T-helper 1 cell treated with Interleukin-12 subunit alpha and Interleukin-12 subunit beta and Interleukin-4 antibody, amounts not matched to agents 30 ng/mL and 1 ng/mL, for 36 hours (primary cell): ENCODE results near the gene ZNF592. TPM values are rescaled to one million over a fixed set of nuclear protein-coding genes. Genes with fewer than 3 reads are reported as not detected.

Experiments
- intact Hi-C: fragments of 100-400 bp; cut with micrococcal nuclease; formaldehyde crosslinking; loops from one replicate; pipeline ENCODE4 v1.15.1; 2024
- total RNA-seq: library from RNA; stranded (reverse); gene quantifications from 2 replicates; pipeline ENCODE4 v1.2.3, GENCODE V29; 2022

The ZNF592 gene, protein sequence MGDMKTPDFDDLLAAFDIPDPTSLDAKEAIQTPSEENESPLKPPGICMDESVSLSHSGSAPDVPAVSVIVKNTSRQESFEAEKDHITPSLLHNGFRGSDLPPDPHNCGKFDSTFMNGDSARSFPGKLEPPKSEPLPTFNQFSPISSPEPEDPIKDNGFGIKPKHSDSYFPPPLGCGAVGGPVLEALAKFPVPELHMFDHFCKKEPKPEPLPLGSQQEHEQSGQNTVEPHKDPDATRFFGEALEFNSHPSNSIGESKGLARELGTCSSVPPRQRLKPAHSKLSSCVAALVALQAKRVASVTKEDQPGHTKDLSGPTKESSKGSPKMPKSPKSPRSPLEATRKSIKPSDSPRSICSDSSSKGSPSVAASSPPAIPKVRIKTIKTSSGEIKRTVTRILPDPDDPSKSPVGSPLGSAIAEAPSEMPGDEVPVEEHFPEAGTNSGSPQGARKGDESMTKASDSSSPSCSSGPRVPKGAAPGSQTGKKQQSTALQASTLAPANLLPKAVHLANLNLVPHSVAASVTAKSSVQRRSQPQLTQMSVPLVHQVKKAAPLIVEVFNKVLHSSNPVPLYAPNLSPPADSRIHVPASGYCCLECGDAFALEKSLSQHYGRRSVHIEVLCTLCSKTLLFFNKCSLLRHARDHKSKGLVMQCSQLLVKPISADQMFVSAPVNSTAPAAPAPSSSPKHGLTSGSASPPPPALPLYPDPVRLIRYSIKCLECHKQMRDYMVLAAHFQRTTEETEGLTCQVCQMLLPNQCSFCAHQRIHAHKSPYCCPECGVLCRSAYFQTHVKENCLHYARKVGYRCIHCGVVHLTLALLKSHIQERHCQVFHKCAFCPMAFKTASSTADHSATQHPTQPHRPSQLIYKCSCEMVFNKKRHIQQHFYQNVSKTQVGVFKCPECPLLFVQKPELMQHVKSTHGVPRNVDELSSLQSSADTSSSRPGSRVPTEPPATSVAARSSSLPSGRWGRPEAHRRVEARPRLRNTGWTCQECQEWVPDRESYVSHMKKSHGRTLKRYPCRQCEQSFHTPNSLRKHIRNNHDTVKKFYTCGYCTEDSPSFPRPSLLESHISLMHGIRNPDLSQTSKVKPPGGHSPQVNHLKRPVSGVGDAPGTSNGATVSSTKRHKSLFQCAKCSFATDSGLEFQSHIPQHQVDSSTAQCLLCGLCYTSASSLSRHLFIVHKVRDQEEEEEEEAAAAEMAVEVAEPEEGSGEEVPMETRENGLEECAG (N-terminal part only)
- total RNA-seq, result 40.1 and 42.6 TPM in 2 replicates

DNA sequence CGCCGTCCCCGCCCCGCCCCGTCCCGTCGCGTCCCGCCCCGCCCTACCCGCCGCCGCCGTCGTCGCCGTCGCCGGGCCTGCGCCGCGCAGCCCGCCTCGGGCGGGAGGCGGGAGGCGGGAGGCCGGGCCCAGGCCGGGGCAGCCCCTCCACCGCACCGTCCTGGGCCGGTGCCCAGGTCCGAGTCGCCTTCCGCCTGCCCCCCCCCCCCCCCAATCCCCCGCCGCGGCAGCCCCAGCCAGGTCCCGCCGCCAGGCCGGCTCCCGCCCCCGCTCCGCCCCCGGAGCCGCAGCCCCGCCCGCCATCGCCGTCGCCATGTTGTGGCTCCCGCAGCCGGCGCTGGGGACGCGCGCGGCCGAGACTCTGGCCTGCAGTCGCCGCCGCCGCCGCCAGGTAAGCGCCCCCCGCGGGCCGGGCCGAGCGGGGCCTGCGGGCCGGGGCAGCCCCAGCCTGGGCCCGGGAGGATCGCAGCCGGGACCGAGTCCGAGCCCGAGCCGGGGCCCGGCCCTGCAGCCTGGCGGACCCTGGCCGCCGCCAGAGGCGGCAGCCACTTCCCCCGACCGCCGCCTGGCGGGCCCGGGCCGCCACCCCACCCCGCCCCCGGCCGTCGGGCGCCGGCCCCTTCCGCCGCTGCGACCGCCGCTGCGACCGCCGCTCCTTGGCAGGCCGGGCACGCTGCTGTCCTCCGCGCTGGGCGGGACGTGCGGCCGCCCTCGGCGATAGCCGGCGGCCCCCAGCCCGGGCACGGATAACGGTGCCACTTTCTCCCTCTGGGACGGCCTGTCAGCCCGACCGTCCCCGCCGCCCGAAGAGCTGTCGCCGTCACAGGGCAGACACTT lies at the start of gene ZNF592:
Gene ZNF592, plus strand, starts transcription at position 319 of the 837 bp plus-strand sequence. CDS start 34,084 bp downstream, outside the sequence.
- intact Hi-C loops, result loop anchor here (1.0 to 2.0 kb wide), 6 partner anchors 14 to 232 kb away; partner anchors contain the start of genes PDE8A, SEC11A and WDR73

DNA sequence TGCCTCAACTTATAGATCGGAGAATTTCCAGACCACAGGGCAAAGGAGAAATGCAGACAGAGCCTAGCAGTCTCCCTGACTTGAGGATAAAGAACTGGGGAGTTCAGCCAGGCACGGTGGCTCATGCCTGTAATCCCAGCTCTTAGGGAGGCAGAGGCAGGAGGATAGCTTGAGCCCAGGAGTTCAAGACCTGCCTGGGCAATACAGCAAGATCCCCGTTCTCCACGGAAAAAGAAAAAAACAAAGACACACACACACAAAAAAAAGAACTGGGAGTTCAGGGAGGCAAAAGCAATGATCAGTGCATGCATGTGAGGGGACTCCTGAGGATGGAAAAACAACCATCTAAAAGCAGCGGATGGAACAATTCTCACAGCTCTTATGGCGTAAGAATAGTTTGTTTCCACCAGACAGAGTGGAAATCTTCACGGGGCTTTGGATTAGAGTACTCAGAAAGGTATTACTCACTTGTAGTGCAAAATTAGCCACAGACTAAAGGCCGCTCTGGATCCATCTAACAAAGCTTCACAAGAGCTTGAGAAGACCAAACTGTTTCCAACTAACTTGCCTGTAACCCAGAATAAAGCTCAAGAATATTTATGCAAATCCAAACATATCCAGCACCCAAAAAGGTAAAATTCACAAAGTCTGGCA lies 48.7 kb upstream of the ZNF592 start:
- intact Hi-C loops, result no loop called here

DNA sequence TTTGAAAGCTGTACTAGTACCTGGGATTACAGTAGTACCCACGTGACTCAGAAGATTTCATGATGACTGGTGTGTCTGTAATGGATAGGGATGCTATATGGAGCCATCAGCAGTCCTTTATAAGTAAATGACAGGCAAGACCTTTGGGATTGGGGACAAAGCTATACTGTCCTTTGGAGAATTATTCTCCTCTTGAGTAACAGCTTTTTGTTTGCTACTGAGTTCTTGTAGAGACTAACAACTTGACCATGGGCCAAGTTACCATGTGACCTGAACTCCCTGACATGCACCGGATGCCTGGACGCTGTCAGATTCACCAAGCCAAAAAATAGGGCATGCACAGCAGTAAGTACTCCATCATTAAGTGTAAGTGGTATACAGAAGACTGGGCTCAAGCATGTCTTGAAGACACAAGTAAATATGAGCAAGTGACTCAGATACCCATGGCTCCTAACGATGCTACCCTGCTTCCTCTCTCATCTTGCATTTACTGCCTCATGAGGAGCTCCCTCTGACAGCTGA lies 45.4 kb upstream of the ZNF592 start:
- intact Hi-C loops, result no loop called here

DNA sequence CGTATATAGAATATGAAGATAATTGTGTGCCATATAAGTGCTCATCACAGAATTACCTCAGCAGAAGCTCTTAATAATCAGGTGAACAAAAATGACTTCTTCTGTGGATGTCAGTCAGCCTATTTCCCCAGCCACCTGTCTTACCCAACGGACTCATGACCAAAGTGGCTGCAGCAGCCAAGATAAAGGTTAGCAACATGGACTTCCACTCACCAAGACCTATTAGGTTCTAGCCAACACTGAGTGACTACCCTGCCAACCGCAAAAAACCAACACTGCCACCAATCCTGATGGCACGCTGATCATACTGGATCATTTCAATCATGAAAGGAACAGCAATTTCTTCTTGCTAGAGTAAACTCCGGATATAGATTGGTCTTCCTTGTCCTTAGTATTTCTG lies 44.6 kb upstream of the ZNF592 start:
- intact Hi-C loops, result no loop called here

DNA sequence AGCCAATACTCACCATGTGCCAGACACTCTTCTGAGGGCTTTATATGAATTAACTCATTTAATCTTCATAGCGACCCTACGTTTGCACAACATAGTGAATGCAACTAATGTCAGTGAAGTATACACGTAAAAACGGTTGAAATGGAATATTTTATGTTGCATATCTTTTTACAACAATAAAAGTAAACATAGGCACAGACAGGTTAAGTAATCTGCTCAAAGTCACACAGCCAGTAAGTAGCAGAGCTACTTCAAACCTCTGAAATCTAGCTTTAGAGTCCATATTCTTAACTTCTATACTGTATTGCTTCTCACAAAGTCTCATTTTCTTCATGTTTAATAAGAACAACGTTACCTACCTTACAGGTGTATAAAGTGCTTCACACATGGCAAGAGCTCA lies 34.0 kb upstream of the ZNF592 start:
- intact Hi-C loops, result no loop called here

DNA sequence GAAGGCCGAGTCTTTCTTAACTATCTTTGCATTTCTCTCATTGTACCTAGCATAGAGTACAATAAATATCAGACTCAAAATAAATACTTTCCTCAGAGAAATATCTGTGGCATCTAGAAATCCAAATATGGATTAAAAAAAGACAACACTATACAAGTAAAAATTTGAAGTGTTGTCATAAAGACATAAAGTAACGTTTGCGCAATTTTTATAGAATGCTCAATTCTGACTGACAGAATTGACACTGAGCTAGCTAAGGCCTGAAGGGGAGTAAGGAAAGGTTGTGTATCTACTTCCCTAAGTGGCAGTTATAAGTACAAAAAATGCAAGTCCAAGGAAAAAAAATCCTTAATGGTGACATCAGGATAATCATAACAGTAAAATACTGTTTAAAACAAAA lies 33.6 kb upstream of the ZNF592 start:
- intact Hi-C loops, result loop anchor here (1.0 to 5.0 kb wide), 2 partner anchors 57 to 143 kb away; partner anchors contain the start of gene NMB

DNA sequence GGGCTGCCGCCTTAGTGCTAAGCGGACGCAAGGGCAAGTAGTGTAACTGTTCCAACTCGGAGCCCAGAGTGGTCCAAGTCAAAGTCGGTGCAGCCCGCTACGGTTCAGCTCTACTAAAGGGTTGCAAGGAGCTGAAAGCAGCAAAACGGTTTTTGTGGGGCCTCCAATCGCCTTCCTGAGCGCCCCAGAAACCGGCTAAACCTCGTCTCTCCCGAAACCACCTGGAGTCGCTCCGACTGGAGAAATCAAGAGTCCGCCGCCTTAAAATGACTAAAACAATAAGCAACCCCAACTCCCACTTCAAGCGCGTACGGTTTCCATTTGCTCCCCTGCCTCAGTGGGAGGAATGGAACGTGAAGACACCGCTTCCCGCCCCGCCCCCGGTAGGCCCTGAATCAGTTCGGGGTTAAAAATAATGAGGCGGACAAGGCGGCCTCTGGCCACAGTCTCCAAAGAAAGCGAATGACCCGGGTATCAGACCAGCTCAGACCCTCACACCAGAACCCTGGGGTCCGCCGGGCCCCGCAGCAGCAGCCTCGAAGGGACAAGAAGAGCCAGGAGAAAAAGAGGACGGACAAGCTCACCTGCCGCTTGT lies 32.9 kb upstream of the ZNF592 start:
- intact Hi-C loops, result loop anchor here (1.0 to 5.0 kb wide), 9 partner anchors 10 to 265 kb away; partner anchors contain the start of genes NMB, WDR73 and ZNF592

DNA sequence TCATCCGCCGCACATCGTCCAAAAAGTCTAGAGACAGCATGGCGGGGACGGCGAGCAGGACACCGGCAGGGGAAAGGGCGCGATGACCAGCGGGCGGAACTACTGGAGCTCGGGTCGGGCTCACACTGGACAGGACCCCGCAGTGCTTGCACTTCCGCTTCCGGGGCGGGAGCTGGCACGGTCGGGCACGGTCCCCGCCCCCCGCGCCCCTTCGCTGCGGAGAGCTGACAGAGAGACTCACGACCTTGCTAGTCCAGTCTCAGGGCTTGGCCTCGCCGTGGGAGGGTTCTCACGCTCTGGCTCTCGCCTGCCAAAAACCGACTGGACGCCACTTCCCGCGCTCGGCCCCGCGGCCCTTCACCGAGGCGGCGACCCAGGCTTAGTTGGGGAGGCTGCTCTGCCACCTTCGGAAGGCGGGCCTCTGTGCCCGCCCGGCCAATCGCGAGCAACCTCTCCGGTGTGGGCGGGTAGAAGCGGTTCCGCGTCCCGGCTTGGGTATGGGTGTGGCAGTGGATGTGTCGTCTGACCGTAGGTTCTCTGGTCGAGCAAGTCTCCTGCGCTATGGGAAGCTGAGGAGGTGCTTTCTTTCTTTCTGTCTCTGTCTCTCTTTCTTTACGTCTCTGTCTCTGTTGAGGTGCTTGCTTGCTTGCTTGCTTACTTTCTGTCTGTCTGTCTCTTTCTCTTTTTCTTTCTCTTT lies 32.2 kb upstream of the ZNF592 start, which contains the start of gene SEC11A:
Gene SEC11A, minus strand, starts transcription at position 104 of the 697 bp plus-strand sequence. Its CDS starts 64 bp downstream, at position 40.
- intact Hi-C loops, result loop anchor here (1.0 to 5.0 kb wide), 8 partner anchors 9 to 264 kb away; partner anchors contain the start of genes WDR73 and ZNF592

DNA sequence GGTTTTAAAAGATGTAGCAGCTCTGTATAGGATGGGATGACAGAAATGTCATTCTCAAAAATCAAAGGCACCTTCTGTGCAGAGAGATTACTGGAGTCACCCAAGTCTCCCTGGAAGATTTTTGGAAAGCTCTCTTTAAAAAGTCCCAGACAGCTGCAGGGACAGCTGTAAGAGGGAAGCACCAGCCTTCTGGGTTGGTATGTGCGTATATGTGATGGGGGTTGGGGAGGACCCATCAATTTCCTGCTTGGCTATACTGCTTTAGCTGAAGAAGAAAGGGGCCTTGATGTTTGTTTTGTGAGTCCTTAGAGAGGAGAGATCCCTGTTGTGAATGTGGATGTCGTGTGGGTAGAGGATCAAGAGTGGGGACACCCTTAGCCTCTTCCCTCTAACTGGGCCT lies 27.0 kb upstream of the ZNF592 start:
- intact Hi-C loops, result no loop called here

DNA sequence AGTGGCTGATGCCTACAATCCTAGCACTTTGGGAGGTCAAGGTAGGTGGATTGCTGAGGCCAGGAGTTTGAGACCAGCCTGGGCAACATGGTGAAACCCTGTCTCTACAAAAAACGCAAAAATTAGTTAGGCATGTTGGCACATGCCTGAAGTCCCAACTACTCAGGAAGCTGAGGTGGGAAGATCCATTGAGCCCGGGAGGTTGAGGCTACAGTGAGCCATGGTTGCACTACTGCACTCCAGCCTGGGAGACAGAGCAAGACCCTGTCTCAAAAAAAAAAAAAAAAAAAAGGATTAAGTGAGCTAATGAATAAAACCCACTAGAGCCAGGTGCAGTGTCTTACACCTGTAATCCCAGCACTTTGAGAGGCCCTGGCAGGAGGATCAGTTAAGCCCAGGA lies 25.8 kb upstream of the ZNF592 start:
- intact Hi-C loops, result no loop called here

DNA sequence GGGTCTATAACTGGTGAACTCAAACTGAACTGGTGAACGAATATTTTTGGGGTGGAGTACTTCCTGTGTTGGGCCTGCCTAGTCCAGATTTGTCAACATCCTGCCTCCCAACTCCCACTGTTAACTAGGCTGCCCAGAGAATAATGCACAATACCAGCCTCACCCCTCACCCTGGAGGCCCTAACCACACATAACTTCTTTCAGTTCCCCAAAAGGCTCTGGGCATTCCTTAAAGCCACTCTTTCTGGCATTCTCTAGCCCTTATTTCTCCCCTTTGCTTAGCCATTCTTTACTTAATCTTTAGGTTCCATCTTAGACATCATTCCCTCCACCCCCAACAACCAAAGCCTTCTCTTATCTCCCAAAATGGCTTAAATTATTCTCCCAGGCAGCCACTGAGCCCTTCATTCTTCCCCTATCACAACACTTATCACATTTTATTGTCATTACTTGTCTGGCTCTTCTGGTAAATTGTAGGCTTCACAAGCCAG lies 23.3 kb upstream of the ZNF592 start:
- intact Hi-C loops, result loop anchor here (1.0 kb wide), 2 partner anchors 9 to 10 kb away; partner anchors contain the start of gene SEC11A

DNA sequence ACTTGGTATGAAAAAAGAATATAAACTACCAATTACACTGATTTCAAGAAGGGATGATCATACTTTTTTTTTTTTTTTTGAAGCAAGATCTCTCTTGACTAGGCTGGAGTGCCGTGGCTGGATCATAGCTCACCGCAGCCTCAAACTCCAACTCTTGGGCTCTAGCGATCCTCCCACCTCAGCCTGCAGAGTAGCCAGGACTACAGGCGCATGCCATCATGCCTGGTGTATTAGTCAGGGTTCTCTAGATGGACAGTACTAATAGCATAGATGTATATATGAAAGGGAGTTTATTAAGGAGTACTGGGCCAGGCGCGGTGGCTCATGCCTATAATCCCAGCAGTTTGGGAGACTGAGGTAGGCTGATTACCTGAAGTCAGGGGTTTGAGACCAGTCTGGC lies 21.0 kb upstream of the ZNF592 start:
- intact Hi-C loops, result no loop called here

DNA sequence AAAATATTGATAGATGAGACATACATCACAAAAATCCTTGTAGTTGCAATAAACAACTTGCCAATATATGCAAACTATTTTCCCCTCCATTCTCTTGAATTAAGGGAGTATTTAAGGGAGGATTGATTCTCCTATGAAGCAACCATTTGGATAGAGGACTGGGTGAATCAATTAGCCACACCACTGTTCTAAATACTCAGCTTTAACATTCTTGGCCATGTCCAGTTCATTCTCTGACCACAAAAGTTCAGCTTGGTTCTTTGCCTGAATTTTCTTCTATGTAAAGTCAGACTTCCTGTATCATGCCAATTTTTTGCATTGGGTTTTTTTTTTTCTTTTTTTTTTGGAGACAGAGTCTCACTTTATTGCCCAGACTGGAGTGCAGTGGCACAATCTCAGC lies 16.6 kb upstream of the ZNF592 start:
- intact Hi-C loops, result no loop called here

DNA sequence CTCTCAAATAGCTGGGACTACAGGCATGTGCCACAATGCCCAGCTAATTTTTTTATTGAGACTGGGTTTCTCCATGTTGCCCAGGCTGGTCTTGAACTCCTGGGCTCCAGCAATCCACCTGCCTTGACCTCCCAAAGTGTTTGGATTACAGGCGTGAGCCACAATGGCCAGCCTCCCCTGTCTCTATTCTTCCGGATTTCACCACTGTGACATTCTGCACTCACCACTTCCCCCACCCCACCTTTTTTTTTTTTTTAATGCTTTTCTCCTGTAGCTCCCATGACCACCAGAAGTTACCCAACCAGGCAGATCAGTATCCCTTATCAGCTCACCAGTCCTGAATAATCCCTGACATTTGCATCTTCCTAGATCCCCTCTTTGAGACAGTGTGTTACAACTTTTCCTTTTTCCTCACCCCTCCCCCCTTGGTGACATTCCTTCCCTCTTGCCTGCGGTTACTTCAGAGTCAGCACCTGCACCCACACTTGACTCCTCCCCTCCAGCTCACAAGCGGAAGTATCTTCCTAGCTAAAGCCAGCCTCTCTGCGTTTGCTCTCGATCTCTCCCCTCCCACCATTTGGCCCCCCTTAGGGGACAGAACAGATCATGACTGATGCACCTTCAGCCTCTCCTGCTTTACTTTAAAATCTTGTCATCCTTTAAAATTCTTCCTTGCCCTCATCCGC lies 13.5 kb upstream of the ZNF592 start:
- intact Hi-C loops, result loop anchor here (1.0 kb wide), 3 partner anchors 10 to 81 kb away; partner anchors contain the start of genes SEC11A and WDR73

DNA sequence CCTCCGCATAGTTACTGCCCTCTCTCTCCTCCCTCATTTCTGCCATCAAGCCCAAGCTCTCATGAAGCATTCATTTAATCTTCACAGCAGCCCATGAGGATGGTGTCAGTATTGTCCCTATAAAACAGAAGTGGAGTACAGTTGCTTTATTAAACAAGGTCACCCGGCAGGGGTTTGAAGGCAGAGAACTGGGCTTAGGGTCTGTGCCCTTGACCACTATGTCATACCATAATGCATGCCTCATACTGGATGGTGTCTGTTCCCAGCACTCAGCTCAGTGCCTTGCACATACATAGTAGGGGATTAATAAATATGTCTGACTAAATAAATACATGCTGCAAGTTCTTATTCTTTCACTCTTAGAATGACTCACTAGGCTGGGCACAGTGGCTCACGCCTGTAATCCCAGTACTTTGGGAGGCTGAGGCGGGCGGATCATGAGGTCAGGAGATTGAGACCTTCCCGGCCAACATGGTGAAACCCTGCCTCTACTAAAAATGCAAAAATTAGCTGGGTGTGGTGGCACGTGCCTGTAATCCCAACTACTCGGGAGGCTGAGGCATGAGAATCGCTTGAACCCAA lies 12.8 kb upstream of the ZNF592 start:
- intact Hi-C loops, result loop anchor here (1.0 kb wide), 5 partner anchors 10 to 135 kb away; partner anchors contain the start of genes SEC11A and WDR73

DNA sequence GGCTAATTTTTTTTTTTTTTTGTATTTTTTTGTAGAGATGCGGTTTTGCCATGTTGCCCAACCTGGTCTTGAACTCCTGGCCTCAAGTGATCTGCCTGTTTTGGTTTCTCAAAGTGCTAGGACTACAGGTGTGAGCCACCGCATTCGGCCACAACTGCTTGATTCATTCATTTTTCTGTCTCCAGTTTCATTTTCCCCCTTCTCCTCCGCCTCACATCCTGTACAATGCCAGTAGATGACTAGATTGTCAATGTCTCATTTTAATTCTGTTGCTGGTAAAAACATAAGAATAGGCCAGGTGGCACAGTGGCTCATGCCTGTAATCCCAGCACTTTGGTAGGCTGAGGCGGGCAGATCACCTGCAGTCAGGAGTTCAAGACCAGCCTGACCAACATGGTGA lies 12.0 kb upstream of the ZNF592 start:
- intact Hi-C loops, result loop anchor here (1.0 kb wide), 2 partner anchors 11 to 136 kb away; no protein-coding TSS in a partner anchor

DNA sequence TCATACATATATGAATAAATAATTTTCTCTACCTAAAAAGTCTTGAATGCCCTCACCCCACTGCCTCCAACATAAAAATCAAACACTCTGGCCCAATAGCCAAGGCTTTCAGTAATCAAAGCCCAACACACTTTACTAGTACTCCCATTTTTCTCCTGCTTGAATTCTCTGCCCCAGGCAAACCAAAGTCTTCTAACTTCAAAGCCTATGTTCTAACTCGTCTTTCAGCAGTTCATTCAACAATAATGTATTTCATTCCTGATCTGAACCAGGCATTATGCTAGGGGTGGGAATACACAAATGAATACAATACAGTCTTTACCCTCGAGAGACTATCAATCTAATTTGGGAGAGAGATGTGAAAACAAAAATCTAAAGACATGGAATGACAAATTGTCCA lies 11.4 kb upstream of the ZNF592 start:
- intact Hi-C loops, result no loop called here
